Mesangial cell (primary cell): ENCODE results near the gene FAM89B. TPM values are rescaled to one million over a fixed set of nuclear protein-coding genes. Genes with fewer than 3 reads are reported as not detected.

Source experiments
- total RNA-seq: library from RNA; depleted of rRNA; stranded (reverse); fragments of >200 nt; gene quantifications from 2 replicates; pipeline ENCODE4 v1.2.3, GENCODE V29; 2015

FAM89B gene
- 69.9 and 115 TPM in 2 replicates for total RNA-seq

DNA sequence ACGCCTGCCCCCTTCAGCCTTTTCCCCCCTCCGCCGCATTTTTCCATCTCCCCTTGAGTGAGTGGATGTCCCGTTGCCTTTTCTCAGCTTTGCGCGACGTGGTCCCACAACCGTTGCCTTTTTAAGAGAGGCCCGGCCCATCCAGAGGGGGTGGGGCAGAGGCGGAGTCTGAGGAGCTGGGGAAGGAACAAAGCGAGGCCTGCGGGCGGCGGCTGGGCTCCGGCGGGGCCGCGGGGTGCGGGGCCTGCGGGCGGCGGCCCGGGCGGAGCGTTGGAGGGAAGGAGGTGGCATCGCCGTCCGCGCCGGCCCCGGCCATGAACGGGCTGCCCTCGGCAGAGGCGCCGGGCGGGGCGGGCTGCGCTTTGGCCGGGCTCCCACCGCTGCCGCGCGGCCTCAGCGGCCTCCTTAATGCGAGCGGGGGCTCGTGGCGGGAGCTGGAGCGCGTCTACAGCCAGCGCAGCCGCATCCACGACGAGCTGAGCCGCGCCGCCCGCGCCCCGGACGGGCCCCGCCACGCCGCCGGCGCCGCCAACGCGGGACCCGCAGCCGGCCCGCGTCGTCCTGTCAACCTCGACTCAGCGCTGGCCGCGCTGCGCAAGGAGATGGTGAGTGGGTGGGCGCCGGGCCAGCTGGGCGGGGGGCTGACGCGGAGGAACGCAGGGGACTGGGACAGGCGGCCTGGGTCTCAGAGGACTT lies at the start of gene FAM89B:
FAM89B (plus strand) TSS at position 183 of the 696 bp plus-strand sequence; CDS start at position 315, 132 bp downstream.

DNA sequence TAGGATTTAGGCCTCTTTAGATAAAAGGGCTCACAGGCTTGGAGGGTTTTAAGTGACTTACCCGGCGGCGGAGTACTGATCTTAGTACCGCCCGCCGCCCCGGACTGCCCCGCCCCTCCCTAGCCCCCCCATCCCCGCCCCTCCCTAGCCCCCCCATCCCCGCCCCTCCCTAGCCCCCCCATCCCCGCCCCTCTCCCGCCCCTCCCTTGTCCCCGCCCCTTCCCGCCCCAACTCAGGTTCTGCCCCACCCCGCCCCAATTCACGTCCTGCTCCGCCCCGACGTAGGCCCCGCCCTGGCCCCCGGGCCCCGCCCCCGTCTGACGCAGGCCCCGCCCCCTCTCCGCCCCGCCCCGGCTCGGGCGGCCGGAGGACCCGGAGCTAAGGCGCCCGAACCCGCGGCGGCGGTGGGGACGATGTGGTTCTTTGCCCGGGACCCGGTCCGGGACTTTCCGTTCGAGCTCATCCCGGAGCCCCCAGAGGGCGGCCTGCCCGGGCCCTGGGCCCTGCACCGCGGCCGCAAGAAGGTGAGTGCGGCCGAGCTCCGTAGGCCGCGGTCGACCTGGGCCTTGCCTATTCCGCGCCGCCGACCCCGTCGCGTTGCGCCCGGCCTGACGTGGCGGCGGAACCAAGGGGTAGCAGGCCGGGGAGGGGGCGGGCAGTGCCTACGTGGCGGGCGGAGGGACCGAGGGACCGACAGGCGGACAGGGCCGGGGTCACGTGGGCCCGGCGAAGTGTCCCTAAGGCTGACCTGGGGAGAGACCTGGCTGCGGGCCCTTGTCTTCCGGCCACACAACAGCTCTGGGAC lies 47.4 kb upstream of the FAM89B start, which contains the start of gene SCYL1:
SCYL1 (plus strand) TSS at position 343 of the 805 bp plus-strand sequence; CDS start at position 414, 71 bp downstream.

DNA sequence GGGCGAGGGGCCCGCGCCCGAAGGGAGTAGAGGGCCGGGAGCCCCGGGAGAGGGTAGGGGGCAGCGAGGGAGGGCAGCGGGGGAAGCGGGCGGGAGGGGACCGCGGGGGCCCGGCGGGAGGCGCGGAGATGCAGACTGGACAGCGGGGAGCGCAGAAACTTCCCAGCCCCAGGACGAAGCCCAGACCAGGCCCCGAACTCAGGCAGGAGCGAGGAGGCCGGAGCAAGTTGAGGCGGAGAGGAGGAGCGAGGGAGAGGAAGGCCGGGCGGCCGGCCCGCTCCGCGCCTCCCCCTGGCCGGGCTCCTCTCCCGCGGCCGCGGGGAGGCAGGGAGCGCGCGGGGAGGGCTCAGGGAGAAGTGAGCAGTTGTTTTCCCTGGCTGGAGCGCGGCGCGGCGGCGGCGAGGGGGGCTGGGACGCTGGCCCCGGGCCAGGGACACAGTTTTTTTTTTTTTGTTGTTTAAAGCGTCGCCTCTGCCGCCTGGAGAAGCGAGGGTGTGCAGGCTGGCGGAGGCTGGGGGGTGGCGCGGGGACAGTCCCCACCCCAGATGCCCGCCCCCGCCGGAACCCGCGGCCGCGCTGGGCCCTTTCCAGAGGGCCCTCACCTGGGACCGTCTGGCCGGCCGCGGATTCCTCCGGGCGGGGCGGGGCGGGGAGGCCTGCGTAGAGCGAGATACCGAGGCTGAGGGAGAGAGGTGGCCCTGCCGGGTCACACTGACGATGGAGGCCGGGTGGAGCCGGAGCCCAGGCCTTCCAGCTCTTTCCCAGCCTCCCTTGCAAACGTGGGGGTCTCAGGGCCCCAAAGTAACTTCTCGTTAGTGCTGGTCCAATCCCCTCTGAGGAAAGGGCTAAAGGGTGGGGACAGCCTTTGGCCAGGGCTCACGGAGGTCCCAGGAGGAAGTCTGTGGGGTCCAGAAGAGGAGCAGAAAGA lies 14.1 kb upstream of the FAM89B start, which contains the start of gene LTBP3:
LTBP3 (minus strand) TSS at position 358 of the 928 bp plus-strand sequence. CDS start 400 bp downstream, outside the sequence.

DNA sequence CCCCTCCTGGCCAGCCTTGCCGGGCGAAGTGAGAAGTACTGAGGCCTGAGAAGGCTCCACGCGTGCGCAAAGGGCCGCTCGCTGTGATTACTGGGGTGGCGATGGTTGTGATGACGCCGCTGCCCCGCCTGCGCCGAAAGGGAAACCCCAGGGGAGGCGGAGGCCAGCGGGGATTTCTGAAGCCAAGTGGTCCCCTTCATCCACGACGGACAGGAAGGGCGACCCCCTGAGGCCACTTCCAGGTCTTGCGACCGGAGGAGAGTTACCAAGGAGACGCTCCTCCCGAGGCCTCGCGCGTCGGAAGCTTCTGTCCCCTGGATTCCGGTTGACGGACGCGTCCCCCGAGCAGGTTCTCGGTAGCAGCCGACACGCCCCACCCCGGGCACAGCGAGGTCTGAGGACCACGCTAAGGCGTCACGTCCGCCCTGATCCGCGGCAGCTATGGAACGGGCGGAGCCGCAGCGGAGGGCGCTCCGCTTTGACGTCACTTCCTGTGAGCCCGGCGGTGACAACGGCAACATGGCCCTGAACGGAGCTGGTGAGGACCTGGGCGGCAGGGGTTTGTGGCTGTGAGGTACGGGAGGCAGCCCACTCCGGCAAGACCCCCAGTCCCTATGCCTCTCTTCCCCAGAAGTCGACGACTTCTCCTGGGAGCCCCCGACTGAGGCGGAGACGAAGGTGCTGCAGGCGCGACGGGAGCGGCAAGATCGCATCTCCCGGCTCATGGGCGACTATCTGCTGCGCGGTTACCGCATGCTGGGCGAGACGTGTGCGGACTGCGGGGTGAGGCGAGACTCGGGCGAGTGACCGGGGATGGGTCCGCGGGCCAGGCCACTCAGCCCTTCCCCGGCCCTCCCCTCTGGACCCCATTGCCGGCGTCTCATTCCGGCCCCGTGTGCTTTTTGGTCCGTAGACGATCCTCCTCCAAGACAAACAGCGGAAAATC lies 2.1 kb upstream of the FAM89B start, which contains the start of gene ZNRD2:
ZNRD2 (plus strand) TSS at position 505 of the 946 bp plus-strand sequence; CDS start at position 520, 15 bp downstream.

DNA sequence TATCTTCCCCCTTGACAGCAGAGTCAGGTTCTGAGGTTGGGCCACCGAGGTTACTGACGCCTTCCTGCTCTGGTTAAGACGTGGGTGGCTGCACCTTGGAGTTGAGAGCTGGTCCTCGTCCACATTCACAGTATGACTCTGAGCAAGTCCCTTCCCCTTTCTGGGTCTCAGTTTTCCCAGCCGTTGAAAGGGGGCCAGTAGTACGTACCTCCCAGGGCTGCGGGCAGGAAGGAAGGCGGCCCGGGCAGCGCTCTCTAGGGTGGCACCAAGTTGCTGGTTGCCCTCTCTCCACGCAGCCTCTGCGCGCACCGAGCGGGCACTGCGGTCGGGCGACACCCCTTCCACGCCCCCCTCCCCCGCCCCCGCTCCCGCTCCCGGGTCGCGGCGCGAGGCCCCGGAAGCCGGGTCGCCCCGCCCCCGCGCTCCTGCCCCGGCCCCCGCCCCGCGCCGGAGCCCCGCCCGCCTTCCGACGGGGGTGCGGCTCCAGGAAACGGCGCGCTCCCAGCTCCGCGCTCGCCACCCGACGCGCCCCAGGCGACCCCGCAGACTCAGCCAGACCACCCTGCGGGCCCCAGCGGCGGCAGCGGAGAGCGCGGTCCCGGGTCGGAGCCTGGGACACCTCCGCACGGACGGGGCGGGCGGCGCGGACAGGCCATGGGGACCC lies 3.4 kb downstream of the FAM89B start, which contains the start of gene EHBP1L1:
EHBP1L1 (plus strand) TSS at position 486 of the 664 bp plus-strand sequence. CDS start 250 bp downstream, outside the sequence.

DNA sequence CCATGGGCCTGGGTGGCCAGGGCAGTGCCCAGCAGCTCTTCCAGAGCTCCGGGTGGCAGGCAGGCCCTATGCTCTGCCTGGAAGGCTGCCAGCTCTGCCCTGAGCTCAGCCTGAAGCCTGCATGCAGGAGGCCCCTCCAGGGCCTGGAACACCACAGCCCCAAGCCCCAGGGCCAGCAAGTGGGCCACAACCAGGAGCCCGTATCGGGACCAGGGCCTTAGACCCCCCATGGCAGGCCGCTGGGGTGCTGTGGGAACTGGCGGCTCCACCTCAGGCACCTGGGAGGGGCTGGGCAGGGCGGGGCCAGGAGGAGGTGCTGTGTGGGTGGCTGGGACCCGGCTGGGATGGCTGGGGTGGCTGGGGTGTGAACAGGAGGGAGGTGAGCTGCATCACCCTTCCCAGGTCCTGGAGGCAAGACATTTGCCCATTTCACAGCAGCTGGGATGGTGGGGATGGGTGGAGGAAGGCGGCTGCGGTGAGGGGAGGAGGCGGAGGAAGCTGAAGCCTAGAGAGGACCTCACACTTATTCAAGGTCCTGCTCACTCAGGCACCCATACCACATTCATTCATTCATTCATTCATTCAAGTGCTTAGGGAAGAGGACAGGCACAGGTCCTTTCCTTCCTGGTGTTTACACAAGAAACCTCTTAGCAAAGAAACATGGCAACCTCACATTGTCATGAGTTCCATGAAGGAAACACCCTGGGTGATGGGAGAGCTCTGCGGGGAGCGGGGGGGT lies 23.4 kb downstream of the FAM89B start, which contains the start of gene KCNK7:
KCNK7 (minus strand) TSS at position 258 of the 739 bp plus-strand sequence; CDS start at position 230, 28 bp downstream.

DNA sequence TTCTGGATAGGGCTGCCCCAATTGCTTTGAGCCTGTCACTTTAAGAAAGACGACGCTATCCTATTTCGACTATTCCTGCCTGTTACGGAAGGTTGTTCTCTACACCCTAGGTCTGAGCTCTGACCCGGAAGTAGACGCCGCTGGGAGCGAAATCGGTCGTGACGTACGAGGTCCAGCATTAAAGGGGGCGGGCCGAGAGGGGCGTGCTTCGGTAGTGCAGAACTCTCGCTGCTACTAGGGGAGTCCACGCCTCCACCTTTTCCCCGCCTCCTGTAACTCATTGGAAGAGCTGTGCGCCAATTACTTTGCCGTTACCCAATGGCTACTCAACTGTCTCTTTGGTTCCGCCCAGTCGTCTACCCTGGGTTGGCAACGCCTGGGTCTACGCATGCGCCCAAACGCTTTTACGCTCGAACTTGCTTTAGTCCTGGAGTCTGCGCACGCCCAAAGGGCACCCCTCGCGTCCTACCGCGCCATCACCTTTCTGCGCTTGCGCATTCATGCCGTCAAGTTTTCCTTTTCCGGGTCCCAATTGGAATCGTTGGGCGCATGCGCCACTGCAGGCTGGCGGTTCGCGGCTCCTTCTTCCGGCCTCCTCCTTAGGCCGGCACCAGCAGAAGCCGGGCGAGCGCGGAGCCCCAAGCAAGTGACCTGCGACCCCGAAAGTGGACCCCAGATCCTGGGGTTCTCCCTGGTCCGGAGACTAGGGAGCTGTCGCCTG lies 43.1 kb downstream of the FAM89B start, which contains the start of gene PCNX3:
PCNX3 (plus strand) TSS at position 548 of the 721 bp plus-strand sequence. CDS start 536 bp downstream, outside the sequence.

Other genes with a start within 250 kb of the FAM89B start
- gene DPF2, start 238.7 kb upstream of the FAM89B start, total RNA-seq, result 37.2 and 41.3 TPM in 2 replicates
- 0.25 and 0.33 TPM in 2 replicates for gene TIGD3, start 217.8 kb upstream of the FAM89B start, total RNA-seq
- 0.98 and 1.8 TPM in 2 replicates for gene SLC25A45, start 189.9 kb upstream of the FAM89B start, total RNA-seq
- 37.6 and 41.9 TPM in 2 replicates for gene FRMD8, start 185.9 kb upstream of the FAM89B start, total RNA-seq
- gene NEAT1, start 149.7 kb upstream of the FAM89B start, total RNA-seq, result 16.5 and 75.2 TPM in 2 replicates
- 629 and 944 TPM in 2 replicates for gene MALAT1, start 73.5 kb upstream of the FAM89B start, total RNA-seq
- gene SCYL1, start 47.5 kb upstream of the FAM89B start, total RNA-seq, result 111 and 114 TPM in 2 replicates
- gene LTBP3, start 14.2 kb upstream of the FAM89B start, total RNA-seq, result 104 and 399 TPM in 2 replicates
- 85.4 and 152 TPM in 2 replicates for gene ZNRD2, start 2.1 kb upstream of the FAM89B start, total RNA-seq
- gene EHBP1L1, start 3.5 kb downstream of the FAM89B start, total RNA-seq, result 45.1 and 49.6 TPM in 2 replicates
- gene KCNK7, start 23.3 kb downstream of the FAM89B start, total RNA-seq, result 0.25 TPM in 1 of 2 replicates, not detected in the other
- gene MAP3K11, start 41.7 kb downstream of the FAM89B start, total RNA-seq, result 52.6 and 58.7 TPM in 2 replicates
- 62.6 and 74.9 TPM in 2 replicates for gene PCNX3, start 43.2 kb downstream of the FAM89B start, total RNA-seq
- gene SIPA1, start 65.6 kb downstream of the FAM89B start, total RNA-seq, result 48.2 and 73.5 TPM in 2 replicates
- 57.8 and 74.3 TPM in 2 replicates for gene RELA, start 90.4 kb downstream of the FAM89B start, total RNA-seq
- gene KAT5, start 139.7 kb downstream of the FAM89B start, total RNA-seq, result 46.8 and 47.7 TPM in 2 replicates
- 20.2 and 48.9 TPM in 2 replicates for gene RNASEH2C, start 148.3 kb downstream of the FAM89B start, total RNA-seq
- gene AP5B1, start 208.4 kb downstream of the FAM89B start, total RNA-seq, result 12.5 and 13.9 TPM in 2 replicates
- 0.51 TPM in 1 of 2 replicates, not detected in the other for gene OVOL1, start 214.5 kb downstream of the FAM89B start, total RNA-seq